Thoracic aorta (tissue), 2 donors: ENCODE data around the gene DCANP1. TPM values are rescaled to one million over a fixed set of nuclear protein-coding genes. Genes with fewer than 3 reads are reported as not detected.

ENCODE experiments used
- ATAC-seq: fragments of 150-250 bp; one replicate; pipeline ENCODE4 v1.8.0; 2017; ENCODE audit warnings: low read depth; ENCODE audit not compliant: insufficient number of reproducible peaks, low FRiP score
- DNase-seq: peaks from one replicate; pipeline ENCODE4 v3.0.0-alpha.2; 2020; ENCODE audit warnings: low spot score
- H3K27ac ChIP-seq, 2 donors: fragments of 200-600 bp; sonication (generic); 1 replicate in 1 of 2; 2 replicates in 1 of 2; pipeline ENCODE4 v1.5.1; 2016; ENCODE audit warnings: mild to moderate bottlenecking in 2 of 2, moderate library complexity in 2 of 2
- H3K27me3 ChIP-seq: fragments of 200-600 bp; sonication (generic); replicated peaks from 2 replicates; pipeline ENCODE4 v1.6.0; 2016; ENCODE audit warnings: mild to moderate bottlenecking; ENCODE audit not compliant: insufficient read depth
- H3K36me3 ChIP-seq: fragments of 200-600 bp; sonication (generic); one replicate; pipeline ENCODE4 v1.5.1; 2016
- H3K4me1 ChIP-seq, 2 donors: fragments of 200-600 bp; sonication (generic); 1 replicate in 1 of 2; 2 replicates in 1 of 2; pipeline versions ENCODE4 v1.5.1 to v1.6.0; 2016; ENCODE audit warnings: low read depth in 2 of 2, mild to moderate bottlenecking in 1 of 2; ENCODE audit not compliant: control insufficient read depth in 1 of 2
- H3K4me3 ChIP-seq: fragments of 200-600 bp; sonication (generic); 2 replicates; pipeline ENCODE4 v1.5.1; 2016; ENCODE audit warnings: mild to moderate bottlenecking
- H3K9me3 ChIP-seq: fragments of 200-600 bp; sonication (generic); 2 replicates; pipeline ENCODE4 v1.5.1; 2016
- CTCF ChIP-seq: fragments of 200-600 bp; sonication (generic); IDR thresholded peaks from one replicate; pipeline ENCODE4 v1.5.1; 2019; ENCODE audit warnings: antibody characterized with exemption
- total RNA-seq, 2 donors: library from RNA; depleted of rRNA; stranded (reverse); fragments of >200 nt; gene quantifications; one replicate each; pipeline versions ENCODE4 v1.1.0 to v1.2.3, GENCODE V29; 2016

Gene DCANP1
- total RNA-seq, 2 donors from 2014 or later, result not detected

GRCh38 chr5:135436951-135437418 lies 10.2 kb downstream of the DCANP1 start:
- ATAC-seq (no peak), DNase-seq (no peak)

GRCh38 chr5:135435467-135436330 lies 11.4 kb downstream of the DCANP1 start:
- H3K27ac ChIP-seq, result no peak overlapping the region
- no peak for ATAC-seq
- H3K9me3 ChIP-seq, result no peaks in the 10 kb centered on the region
- H3K36me3 ChIP-seq, result no peaks in the 10 kb centered on the region
- H3K4me3 ChIP-seq, result no peak overlapping the region
- no peak for TF ChIP-seq CTCF
- DNase-seq, result no peak
- peaks cover 9 to 20% of the 10 kb centered on the region in 2 donors for H3K4me1 ChIP-seq
- no peaks in the 10 kb centered on the region for H3K27me3 ChIP-seq

More at GRCh38 chr5:135436951-135437418, 10.2 kb downstream of the DCANP1 start:
- H3K9me3 ChIP-seq, result no peaks in the 10 kb centered on the region
- no peaks in the 10 kb centered on the region for H3K36me3 ChIP-seq
- H3K27ac ChIP-seq, result no peak overlapping the region
- H3K4me1 ChIP-seq, result peaks cover 9 to 20% of the 10 kb centered on the region in 2 donors
- H3K4me3 ChIP-seq, result no peak overlapping the region
- no peak for TF ChIP-seq CTCF
- no peaks in the 10 kb centered on the region for H3K27me3 ChIP-seq

GRCh38 chr5:135434591-135435466 lies 12.3 kb downstream of the DCANP1 start:
- Histone ChIP-seq H3K27me3 (no peaks in the 10 kb centered on the region), H3K9me3 (no peaks in the 10 kb centered on the region), H3K4me1 (peaks cover 9 to 26% of the 10 kb centered on the region in 2 donors), H3K36me3 (no peaks in the 10 kb centered on the region), H3K27ac (no peak overlapping the region), H3K4me3 (no peak overlapping the region)
- ATAC-seq (no peak), DNase-seq (no peak)
- no peak for TF ChIP-seq CTCF

GRCh38 chr5:135433681-135434426 lies 13.3 kb downstream of the DCANP1 start:
- H3K36me3 ChIP-seq, result no peaks in the 10 kb centered on the region
- H3K27me3 ChIP-seq, result no peaks in the 10 kb centered on the region
- H3K4me3 ChIP-seq, result no peak overlapping the region
- no peak for TF ChIP-seq CTCF
- DNase-seq (no peak), ATAC-seq (no peak)
- H3K9me3 ChIP-seq, result no peaks in the 10 kb centered on the region
- no peak overlapping the region for H3K27ac ChIP-seq
- H3K4me1 ChIP-seq, result peaks cover 9 to 35% of the 10 kb centered on the region in 2 donors
